ENCODE measurements around the gene HTT.

HTT gene

GRCh38 chr4:3177905-3178304 lies 103.4 kb downstream of the HTT start:
- no peak for DNase-seq

- no peak for DNase-seq
Observed at GRCh38 chr4:3178351-3178750, 103.9 kb downstream of the HTT start.

DNA sequence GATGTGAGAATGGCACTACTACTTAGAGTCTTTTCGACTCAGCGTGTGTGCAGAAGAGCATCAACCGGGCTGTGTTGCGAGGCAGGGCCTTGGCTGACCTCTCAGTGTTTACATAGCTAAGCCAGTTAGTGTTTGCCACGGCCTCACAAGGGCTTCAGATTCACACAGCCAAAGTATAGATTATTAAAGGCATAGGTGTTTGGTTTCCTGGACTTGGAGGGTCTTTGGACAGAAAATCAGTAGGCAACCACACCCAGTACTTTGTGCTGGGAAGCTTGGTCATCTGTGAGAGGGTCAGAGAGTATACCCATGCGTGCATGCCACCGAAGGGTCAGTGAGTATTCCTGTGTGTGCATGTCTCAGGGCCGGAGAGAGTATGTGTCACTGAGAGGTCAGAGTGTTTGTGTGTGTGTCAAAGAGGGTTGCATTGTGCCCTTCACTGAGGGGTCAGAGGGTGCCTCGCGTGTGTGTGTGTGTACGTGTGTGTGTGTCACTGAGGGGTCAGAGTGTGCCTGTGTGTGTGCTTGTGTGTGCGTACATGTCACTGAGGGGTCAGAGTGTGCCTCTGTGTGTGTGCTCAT lies 104.7 kb downstream of the HTT start:
- DNase-seq = no peak

DNA sequence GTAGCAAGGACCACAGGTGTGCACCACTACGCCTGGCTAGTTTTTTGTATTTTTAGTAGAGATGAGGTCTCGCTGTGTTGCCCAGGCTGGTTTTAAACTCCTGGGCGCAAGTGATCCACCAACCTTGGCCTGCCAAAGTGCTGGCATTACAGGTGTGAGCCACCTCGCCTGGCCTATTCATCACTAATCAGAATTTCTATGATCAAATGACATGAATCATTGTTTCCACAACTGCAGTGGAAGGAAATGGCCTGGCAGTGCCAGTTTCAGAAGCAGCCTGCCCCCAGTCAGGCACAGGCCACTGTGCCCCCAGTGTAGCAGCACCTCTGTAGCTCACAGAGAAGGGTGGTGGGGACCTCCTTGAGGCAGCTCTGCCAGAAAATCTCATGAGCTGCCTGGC lies 108.5 kb downstream of the HTT start:
- no peak for DNase-seq

- no peak for DNase-seq
Observed at GRCh38 chr4:3184725-3185124, 110.2 kb downstream of the HTT start.

DNA sequence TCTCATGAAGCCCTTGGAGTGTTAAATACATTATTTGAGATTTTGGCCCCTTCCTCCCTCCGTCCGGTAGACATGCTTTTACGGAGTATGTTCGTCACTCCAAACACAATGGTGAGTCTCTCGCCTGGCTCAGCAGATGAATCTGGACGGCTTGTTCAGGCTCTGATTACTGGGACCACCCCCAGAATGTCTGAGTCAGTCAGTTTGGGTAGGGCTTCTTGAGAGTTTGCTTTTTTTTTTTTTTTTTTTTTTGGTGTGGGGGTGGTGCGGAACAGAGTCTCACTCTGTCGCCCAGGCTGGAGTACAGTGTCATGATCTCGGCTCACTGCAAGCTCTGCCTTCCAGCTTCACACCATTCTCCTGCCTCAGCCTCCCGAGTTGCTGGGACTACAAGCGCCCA lies 112.1 kb downstream of the HTT start:
- no peak for DNase-seq

- DNase-seq = no peak
Observed at GRCh38 chr4:3188118-3188517, 113.6 kb downstream of the HTT start.

- no peak for DNase-seq
Observed at GRCh38 chr4:3189459-3189858, 115.0 kb downstream of the HTT start.

DNA sequence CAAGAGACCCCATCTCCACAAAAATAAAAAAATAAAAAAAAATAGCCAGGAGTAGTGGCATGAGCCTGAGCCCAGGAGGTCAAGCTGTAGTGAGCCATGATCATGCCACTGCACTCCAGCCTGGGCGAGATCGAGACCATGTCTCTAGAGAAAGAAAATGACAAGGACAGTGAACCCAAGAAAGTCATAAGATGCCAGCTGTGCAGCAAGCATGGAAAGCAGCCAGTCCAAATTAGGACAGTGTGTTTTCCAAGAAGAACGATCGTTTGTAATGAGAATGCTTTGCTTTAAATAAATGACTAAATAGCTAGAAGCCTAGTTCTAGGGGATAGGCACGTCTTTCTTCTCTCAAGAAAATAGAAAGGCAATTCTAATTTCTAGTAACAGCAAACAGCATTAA lies 116.1 kb downstream of the HTT start:
- DNase-seq = no peak

DNA sequence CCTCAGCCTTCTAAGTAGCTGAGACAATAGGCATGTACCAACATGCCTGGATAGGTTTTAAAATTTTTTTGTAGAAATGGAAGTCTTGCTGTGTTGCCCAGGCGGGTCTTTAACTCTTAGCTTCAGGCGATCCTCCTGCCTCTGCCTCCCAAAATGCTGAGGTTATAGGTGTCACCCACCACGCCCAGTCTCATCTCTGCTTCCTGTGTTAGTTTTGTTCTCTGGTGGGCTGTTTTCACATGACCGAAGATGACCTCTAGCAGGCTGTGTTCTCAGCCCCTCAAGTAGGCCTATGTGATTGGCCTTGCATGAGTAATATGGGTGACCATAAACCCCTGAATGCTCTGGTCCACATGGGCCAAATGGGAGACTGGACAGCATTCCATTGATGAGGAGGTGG lies 117.7 kb downstream of the HTT start:
- no peak for DNase-seq

GRCh38 chr4:3192827-3193226 lies 118.3 kb downstream of the HTT start:
- no peak for DNase-seq

DNA sequence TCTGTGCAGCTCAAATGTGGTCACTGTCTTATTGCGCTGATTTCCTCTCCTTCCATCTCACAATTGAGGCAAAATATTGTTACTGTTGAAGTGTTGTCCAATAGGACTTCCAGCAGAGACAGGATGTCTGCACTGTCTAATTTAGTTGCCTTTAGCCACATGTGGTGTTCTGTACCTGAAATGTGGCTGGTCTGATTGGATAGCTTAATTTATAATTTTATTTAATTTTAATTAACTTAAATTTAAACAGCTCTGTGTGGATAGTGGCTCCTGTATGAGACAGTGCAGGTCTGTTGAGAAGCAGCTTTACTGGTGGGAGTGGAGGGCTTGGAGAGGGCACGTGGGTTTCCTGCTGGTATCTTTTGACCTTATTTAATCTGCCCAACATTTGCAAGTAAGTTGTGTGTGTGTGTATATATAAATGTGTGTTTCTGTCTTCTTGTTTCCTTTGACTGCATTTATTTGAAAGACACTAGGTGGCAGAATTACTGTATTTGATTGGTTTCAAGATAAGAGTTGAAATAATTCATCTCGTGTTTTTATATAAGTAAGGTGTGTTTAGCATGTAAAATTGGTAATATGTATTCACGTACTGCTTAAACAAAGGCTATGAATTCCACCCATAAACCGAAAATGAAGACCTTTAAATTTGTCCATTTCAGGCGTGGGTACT lies 119.2 kb downstream of the HTT start:
- peak; percentile 10 for DNase-seq

GRCh38 chr4:3196670-3197359 lies 122.3 kb downstream of the HTT start:
- no peak for DNase-seq

- no peak for DNase-seq
Observed at GRCh38 chr4:3197366-3198105, 123.1 kb downstream of the HTT start.

GRCh38 chr4:3198906-3199305 lies 124.4 kb downstream of the HTT start:
- no peak for DNase-seq

DNA sequence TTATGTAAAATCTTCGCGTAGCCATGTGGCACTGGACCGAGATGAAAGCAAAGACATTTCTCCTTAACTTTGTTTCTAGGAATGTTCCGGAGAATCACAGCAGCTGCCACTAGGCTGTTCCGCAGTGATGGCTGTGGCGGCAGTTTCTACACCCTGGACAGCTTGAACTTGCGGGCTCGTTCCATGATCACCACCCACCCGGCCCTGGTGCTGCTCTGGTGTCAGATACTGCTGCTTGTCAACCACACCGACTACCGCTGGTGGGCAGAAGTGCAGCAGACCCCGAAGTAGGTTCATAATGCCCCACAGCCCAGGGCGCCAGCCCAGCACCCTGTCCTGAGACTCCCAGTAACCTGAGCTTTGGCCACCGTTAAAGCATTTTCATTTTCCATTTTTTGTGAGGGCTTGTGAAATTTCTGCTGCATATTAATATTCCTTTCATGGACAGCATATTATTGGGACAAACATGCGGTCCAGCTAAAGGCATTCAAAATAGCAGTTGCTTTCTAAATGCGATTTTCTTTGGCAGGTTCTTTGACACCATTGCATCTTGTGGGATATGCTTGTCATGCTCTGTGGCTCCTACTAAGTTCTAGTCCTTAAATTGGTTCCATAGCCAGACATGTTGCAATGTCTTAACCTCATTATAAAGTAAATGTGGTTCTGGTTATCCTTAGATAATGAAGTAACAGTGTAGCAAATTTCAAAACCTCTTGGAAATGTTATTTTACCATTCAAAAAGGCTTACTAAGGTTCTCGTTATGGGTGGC lies 125.4 kb downstream of the HTT start:
- DNase-seq = no peak

DNA sequence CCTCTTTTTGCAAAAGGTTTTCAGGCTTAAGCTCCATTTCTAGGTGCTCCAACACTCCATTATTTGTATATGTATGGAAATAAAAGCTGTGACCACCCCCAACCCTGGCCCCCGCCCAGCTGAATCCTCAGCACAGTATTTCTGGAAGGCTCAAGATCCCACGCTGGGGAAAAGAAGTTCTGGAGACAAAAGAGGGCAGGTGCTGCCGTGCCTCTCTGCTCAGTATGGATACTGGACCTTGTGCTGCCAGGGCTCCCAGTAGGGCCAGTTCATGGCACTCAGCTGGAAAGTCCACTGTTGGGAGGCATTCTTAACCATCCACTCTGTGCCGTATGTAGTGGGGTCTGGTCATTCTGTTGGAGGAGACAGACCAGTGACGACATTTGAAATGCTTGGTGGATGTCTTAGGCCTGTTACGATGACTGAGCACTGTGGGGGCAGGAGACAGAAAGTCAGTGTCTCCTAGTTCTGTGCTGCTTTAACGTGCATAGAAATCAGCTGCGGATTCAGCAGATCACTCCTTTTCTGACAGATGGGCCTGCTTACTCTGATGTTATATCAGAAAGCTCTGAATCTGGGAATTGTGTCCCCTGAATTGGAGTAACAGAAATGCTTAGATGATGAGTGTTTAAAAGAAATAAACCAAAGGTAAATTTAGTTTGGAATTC lies 126.1 kb downstream of the HTT start:
- DNase-seq = no peak

DNA sequence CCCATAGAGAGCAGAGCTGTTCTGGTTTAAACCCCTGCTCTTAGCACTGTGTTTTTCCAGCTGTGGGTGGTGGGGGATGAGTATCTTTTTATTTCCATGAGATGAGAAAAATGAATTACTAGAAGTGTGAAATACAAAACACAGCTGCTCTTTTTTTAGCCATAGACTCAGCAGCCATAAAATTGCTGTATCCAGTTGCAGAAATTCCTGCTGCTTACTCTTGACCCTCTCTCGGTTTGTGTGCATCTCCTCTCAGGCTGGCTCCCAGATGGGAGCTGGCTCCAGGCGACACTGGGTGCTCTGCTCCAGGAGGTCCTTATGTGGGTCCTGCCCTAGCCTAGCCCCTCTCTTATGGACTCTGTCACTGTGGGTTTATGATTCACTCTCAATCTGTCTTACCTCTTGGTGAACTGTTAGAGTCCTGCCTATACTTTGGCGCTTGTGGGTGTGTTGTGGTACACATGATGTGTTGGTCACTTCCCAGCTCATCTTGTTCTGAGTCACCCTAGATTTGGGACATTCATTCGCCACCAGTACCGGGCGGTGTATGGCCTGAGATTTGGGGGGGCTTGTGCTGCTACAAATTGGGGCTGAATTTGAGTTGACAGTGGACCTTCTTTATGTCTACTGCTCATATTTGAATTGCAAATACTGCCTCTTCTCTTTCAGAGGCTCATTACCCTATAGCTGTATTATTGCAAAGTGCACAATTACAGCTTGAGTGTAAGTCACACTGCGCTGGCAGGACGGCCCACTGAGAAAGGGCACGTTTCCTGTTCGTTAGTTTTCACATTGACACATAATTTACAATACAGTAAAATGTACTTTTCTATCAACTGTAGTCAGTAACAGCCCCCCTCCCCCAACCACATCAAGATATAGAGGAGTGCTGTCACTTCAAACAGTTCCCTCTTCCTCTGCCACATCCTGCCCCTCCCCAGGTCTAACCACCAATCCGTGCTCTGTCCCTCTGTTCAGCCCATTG lies 127.5 kb downstream of the HTT start:
- DNase-seq = no peak

- DNase-seq = no peak
Observed at GRCh38 chr4:3202836-3203820, 128.6 kb downstream of the HTT start.

DNA sequence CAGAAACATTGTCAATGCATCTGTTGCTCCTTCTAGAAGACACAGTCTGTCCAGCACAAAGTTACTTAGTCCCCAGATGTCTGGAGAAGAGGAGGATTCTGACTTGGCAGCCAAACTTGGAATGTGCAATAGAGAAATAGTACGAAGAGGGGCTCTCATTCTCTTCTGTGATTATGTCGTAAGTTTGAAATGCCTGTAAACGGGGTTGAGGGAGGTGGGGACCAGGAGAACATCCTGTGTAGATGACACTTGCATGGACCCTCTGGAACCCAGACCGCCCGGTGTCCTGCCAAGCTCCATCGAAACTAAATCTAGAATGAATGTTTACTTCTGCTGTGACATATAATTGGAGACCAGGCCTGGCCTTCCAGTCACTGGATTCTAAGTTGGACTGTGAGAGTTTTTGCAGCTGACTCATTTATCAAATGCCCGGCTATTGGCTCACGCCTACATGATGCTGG lies 129.5 kb downstream of the HTT start:
- no peak for DNase-seq

Measured in NCI-H1105 treated with DMSO at 0.1 percent for 48 hours (cell line).